ENCODE results near the gene TLCD3B.

Gene TLCD3B, protein sequence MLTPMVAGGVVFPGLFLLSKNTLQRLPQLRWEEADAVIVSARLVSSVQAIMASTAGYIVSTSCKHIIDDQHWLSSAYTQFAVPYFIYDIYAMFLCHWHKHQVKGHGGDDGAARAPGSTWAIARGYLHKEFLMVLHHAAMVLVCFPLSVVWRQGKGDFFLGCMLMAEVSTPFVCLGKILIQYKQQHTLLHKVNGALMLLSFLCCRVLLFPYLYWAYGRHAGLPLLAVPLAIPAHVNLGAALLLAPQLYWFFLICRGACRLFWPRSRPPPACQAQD

DNA sequence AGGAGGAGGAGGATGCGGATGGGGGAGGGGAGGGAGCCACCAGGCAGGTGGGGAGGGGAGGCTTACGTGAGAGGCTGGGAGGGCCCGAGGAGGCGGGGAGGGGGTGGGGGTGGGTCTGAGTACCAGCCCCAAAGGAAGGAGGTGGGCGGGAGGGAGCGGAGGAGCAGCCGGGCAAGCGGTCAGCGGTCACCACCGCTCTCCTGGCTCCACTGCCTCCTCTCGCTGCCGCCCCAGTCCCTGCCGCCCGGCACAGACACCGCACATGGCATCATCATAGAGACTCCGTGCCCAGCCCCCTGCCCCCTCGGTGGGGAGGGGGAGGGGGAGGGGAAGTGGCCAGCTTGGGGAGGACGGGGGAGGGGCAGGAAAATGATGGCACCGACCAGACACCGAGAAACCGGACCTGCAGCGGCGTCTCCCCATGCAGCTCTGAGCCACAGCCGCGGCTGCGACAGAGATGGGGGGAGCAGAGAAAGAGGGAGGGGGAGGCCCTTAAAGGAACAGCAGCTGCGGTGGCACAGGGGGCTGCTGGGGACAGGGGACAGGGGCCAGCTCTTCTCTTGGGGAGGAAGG lies at the start of gene TLCD3B:
TLCD3B (minus strand) TSS at position 431 of the 573 bp plus-strand sequence. CDS start 744 bp downstream, outside the sequence.
- DNase-seq (ENCODE audit: low spot score) = no peak
- TF ChIP-seq, protein P1, sequence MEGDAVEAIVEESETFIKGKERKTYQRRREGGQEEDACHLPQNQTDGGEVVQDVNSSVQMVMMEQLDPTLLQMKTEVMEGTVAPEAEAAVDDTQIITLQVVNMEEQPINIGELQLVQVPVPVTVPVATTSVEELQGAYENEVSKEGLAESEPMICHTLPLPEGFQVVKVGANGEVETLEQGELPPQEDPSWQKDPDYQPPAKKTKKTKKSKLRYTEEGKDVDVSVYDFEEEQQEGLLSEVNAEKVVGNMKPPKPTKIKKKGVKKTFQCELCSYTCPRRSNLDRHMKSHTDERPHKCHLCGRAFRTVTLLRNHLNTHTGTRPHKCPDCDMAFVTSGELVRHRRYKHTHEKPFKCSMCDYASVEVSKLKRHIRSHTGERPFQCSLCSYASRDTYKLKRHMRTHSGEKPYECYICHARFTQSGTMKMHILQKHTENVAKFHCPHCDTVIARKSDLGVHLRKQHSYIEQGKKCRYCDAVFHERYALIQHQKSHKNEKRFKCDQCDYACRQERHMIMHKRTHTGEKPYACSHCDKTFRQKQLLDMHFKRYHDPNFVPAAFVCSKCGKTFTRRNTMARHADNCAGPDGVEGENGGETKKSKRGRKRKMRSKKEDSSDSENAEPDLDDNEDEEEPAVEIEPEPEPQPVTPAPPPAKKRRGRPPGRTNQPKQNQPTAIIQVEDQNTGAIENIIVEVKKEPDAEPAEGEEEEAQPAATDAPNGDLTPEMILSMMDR (IDR thresholded peaks at IDR 0.05) = no peak
- peak within 1 kb of the TSS; percentile 59 for H3K4me3 ChIP-seq

DNA sequence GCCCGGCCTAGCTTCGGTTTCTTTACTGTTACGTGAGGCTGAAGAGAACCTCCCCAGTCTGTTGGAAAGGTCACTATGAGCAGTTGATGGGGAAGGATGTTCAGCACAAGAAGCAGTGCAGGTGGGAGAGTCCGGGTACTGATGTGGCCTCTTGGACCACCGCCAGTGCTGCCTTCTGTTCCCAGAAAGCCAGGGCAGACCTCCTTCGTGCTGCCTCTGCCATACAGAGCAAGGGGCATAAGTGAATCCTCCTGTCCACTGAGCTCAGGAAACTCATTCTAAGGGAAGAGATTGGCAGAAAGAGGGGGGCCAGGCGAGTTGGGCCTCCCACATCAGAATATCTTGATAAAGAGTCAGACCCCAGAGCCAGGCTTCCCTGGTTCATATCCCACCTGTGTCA lies 48.4 kb upstream of the TLCD3B start:
- Histone ChIP-seq H3K27ac (no peak overlapping the region), H3K4me3 (no peak overlapping the region)
- TF ChIP-seq, protein P1 (IDR thresholded peaks at IDR 0.05) = no peak
- no peak for DNase-seq (ENCODE audit: low spot score)

More for the DNA sequence above, at the start of gene TLCD3B:
- no peak within 1 kb of the TSS for H3K27ac ChIP-seq

DNA sequence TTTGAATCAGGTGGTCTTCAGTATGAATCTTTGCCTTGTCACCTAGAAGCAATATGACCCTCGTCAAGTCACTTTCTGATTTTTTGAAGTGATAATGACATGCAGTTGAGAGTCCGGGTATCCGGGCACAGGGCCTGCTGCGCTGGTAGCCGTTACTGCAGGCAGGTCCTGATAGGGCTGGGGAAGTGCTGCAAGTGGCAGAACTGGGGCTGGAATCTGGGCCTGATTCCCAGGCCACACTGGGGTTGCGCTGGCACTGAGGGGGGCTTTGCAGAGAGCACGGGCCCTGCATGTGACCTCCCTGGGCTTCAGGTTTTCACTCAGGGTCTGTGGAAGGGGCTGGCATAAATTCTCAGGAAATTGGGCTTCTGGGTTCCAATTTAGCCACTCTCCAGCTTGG lies 47.7 kb upstream of the TLCD3B start:
- DNase-seq (ENCODE audit: low spot score) = no peak
- Histone ChIP-seq H3K4me3 (no peak overlapping the region), H3K27ac (no peak overlapping the region)
- TF ChIP-seq, protein P1 (IDR thresholded peaks at IDR 0.05) = no peak

DNA sequence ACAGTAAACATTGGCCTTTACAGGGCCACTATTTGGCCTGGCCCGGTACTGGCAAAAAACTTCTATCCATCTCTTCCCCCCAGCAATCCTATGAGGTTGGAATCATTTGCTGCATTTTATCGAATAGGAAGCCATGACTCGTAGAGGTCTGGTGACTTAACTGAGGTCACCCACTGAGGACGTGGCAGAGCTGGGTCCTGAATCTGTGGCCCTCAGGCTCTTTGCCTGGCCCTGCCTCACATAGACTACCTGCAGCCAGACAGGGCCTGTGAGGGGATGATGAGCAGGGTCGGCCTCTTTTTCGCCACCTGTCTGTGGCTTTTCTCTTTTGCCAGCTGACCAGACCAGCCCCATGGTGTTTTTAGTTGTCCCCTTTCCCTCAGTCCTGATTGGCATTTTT lies 46.6 kb upstream of the TLCD3B start:
- Histone ChIP-seq H3K4me3 (peak overlapping the region; percentile 97), H3K27ac (no peak overlapping the region)
- TF ChIP-seq, protein P1 (IDR thresholded peaks at IDR 0.05) = no peak
- no peak for DNase-seq (ENCODE audit: low spot score)

DNA sequence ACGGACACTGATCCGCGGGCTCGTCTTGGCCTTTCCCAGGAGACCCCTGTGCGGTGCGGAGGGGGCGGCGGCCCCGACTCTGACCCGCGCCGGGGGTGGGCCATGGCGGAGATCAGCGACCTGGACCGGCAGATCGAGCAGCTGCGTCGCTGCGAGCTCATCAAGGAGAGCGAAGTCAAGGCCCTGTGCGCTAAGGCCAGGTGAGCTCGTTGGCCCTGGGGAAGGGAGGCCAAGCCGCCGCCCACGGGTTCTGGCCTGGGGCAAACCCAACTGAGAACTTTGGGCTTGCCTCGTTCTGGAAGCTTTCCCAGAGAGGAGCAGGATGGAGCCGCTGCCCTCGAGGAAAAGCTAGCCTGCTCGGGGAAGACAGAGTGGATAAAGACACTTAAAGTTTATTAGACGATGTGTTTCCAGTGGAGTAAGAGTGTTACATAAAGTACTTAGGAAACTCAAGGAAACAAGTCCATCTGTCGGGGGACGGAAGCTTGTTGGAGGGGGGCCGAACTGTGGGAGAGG lies 45.3 kb upstream of the TLCD3B start:
- DNase-seq (ENCODE audit: low spot score) = no peak
- Histone ChIP-seq H3K27ac (peak overlapping the region; percentile 82 to 96), H3K4me3 (peak overlapping the region; percentile 97)
- TF ChIP-seq, protein P1 (IDR thresholded peaks at IDR 0.05) = no peak

DNA sequence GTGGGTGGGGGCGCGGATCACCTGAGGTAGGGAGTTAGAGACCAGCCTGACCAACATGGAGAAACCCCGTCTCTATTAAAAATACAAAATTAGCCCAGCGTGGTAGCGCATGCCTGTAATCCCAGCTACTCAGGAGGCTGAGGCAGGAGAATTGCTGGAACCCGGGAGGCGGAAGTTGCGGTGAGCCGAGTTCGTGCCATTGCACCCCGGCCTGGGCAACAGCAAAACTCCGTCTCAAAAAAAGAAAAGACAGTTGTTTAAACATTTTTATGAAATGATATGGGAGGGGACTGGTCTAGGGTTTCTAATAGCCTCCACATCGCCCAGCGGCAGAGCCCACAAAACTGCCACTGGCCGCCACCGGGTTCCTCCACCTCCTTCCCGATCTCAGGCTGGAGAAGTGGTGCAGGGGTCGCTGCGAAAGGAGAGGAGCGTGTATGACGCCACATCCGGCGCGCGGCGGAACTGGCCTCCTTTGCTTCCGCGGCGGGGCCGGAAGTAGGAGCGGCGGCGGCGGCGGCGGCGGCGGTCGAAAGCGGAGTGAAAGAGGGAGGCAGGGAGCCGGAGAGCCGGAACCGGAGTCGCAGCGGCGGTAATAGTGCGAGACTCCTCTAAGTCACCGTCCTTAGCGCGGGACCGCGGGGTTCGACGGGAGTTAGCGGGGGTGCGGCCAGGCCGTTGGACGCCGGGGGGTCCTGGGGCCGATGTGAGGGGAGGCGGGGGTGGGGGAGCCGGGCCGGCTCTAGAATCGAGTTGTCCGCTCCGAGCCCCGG lies 44.6 kb upstream of the TLCD3B start, which contains the start of gene PPP4C:
PPP4C (plus strand) TSS at position 492 of the 773 bp plus-strand sequence. CDS start 384 bp downstream, outside the sequence.
- DNase-seq (ENCODE audit: low spot score) = peak; percentile 90
- Histone ChIP-seq H3K4me3 (peak within 1 kb of the TSS; percentile 97), H3K27ac (peak within 1 kb of the TSS; percentile 82 to 96)
- TF ChIP-seq, protein P1 (IDR thresholded peaks at IDR 0.05) = no peak
